ENCODE data around the gene NHLRC2. TPM values are rescaled to one million over a fixed set of nuclear protein-coding genes. Genes with fewer than 3 reads are reported as not detected.

NHLRC2 gene
- total and polyA plus RNA-seq, 2 of the 13 experiments (the other 11 are each of a cell fraction or from before 2014, with no cell fraction given), result 7.6 to 12.7 TPM

DNA sequence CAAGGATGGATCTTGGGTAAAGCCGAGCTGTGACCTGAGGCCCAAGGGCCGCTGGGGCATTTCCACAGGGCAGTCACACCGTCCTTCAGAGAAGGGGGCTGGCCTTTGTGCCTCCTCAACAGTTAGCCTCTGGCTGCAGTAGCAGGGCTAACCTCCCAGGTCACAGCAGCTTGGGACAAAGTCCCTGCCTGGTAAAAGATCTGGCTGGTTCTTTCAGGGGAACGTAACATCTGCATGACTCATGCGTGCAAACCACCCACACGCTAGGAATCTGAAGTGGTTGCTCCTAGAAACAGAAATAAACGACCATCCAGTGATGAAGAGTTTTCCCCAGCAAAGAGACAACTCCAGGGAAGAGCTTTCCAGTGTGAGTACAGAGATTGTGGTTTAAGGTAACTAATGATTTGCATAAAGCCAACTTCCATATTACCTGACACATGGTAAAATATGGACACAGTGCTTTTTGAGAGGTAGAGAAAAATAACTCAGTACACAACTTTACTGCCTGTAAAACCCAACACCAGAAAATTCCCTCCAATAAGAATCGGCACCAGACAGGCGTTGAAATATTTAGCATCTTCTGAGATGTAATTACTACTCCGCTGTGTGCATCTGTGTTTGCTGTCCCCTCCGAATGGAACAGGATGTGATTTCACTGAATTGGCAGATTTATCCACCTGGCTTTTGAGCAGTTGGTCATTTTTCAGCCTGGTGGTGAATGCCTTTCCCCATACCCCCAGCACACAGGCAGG is 104.3 kb downstream of the NHLRC2 start (continued):
- TF ChIP-seq CREB1 (IDR thresholded peaks at IDR 0.05) (0 out of 2 replicates have a peak, but pooled peaks have one; percentile 9), CREB1 (CRISPR knock-in tag; IDR thresholded peaks at IDR 0.05) (peak; percentile 20; the same call in 1 of the 2 replicates), ZSCAN22 (CRISPR knock-in tag; IDR thresholded peaks at IDR 0.05) (no peak), ZNF83 (CRISPR knock-in tag; IDR thresholded peaks at IDR 0.05; ENCODE audit: borderline replicate concordance) (no peak), MNT (IDR thresholded peaks at IDR 0.05) (no peak), ZNF350 (CRISPR knock-in tag; IDR thresholded peaks at IDR 0.05; ENCODE audit: borderline replicate concordance, low read depth) (no peak), AHDC1 (CRISPR knock-in tag; IDR thresholded peaks at IDR 0.05; ENCODE audit: borderline replicate concordance) (peak; percentile 62; the same call in 1 of the 2 replicates), GABPA (IDR thresholded peaks at IDR 0.05; ENCODE audit: low read depth, low read length) (no peak), GABPA (CRISPR knock-in tag; IDR thresholded peaks at IDR 0.05; ENCODE audit: low read depth) (no peak)
- TF ChIP-seq, protein P1, sequence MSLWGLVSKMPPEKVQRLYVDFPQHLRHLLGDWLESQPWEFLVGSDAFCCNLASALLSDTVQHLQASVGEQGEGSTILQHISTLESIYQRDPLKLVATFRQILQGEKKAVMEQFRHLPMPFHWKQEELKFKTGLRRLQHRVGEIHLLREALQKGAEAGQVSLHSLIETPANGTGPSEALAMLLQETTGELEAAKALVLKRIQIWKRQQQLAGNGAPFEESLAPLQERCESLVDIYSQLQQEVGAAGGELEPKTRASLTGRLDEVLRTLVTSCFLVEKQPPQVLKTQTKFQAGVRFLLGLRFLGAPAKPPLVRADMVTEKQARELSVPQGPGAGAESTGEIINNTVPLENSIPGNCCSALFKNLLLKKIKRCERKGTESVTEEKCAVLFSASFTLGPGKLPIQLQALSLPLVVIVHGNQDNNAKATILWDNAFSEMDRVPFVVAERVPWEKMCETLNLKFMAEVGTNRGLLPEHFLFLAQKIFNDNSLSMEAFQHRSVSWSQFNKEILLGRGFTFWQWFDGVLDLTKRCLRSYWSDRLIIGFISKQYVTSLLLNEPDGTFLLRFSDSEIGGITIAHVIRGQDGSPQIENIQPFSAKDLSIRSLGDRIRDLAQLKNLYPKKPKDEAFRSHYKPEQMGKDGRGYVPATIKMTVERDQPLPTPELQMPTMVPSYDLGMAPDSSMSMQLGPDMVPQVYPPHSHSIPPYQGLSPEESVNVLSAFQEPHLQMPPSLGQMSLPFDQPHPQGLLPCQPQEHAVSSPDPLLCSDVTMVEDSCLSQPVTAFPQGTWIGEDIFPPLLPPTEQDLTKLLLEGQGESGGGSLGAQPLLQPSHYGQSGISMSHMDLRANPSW (CRISPR knock-in tag; IDR thresholded peaks at IDR 0.05; ENCODE audit: borderline replicate concordance), result no peak
- TF ChIP-seq, protein P2, sequence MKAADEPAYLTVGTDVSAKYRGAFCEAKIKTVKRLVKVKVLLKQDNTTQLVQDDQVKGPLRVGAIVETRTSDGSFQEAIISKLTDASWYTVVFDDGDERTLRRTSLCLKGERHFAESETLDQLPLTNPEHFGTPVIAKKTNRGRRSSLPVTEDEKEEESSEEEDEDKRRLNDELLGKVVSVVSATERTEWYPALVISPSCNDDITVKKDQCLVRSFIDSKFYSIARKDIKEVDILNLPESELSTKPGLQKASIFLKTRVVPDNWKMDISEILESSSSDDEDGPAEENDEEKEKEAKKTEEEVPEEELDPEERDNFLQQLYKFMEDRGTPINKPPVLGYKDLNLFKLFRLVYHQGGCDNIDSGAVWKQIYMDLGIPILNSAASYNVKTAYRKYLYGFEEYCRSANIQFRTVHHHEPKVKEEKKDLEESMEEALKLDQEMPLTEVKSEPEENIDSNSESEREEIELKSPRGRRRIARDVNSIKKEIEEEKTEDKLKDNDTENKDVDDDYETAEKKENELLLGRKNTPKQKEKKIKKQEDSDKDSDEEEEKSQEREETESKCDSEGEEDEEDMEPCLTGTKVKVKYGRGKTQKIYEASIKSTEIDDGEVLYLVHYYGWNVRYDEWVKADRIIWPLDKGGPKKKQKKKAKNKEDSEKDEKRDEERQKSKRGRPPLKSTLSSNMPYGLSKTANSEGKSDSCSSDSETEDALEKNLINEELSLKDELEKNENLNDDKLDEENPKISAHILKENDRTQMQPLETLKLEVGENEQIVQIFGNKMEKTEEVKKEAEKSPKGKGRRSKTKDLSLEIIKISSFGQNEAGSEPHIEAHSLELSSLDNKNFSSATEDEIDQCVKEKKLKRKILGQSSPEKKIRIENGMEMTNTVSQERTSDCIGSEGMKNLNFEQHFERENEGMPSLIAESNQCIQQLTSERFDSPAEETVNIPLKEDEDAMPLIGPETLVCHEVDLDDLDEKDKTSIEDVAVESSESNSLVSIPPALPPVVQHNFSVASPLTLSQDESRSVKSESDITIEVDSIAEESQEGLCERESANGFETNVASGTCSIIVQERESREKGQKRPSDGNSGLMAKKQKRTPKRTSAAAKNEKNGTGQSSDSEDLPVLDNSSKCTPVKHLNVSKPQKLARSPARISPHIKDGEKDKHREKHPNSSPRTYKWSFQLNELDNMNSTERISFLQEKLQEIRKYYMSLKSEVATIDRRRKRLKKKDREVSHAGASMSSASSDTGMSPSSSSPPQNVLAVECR (CRISPR knock-in tag; IDR thresholded peaks at IDR 0.05; ENCODE audit: borderline replicate concordance), result no peak
